ENCODE results near the gene SYT17.

Gene SYT17

GRCh38 chr16:19126300-19126699, 41.7 kb upstream of the SYT17 start:
- TF ChIP-seq ZFP3 (CRISPR knock-in tag; IDR thresholded peaks at IDR 0.05), result no peak
- no peak for TF ChIP-seq ARNTL (CRISPR knock-in tag; IDR thresholded peaks at IDR 0.05; ENCODE audit: borderline replicate concordance, low read depth)
- TF ChIP-seq ZFP30 (CRISPR knock-in tag; IDR thresholded peaks at IDR 0.05), result no peak
- TF ChIP-seq PPARA (CRISPR knock-in tag; IDR thresholded peaks at IDR 0.05; ENCODE audit: borderline replicate concordance), result no peak
- no peak for ATAC-seq

DNA sequence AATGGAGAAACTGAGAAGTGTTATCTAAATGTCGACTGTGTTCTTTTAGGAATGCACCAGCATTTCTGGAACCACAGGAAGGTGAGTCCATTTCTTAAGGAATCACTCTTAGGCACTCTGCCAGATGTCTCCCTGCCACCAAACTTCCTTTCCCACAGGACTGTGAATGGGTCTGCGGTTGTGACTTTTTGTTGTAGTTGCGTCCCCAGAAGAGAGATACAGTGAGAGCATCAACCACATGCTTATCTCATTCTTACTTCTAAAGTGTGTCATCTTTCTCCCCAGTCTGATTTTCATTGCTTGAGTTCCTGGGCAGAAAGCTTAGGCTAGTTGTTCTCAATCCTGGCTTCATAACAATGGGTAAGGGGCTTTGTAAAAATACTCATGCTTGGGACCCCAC, 40.8 kb upstream of the SYT17 start:
- ATAC-seq, result no peak
- TF ChIP-seq ZC3H10 (CRISPR knock-in tag; IDR thresholded peaks at IDR 0.05) (no peak), RARB (CRISPR knock-in tag; IDR thresholded peaks at IDR 0.05) (no peak), ESRRG (CRISPR knock-in tag; IDR thresholded peaks at IDR 0.05) (no peak), SNAI2 (CRISPR knock-in tag; IDR thresholded peaks at IDR 0.05) (no peak), ZNF8 (CRISPR knock-in tag; IDR thresholded peaks at IDR 0.05) (no peak), TCF4 (CRISPR knock-in tag; IDR thresholded peaks at IDR 0.05; ENCODE audit: borderline replicate concordance) (no peak), BACH2 (CRISPR knock-in tag; IDR thresholded peaks at IDR 0.05; ENCODE audit: borderline replicate concordance) (no peak), ZNF70 (CRISPR knock-in tag; IDR thresholded peaks at IDR 0.05) (no peak), ZFP30 (CRISPR knock-in tag; IDR thresholded peaks at IDR 0.05) (no peak), TSHZ2 (CRISPR knock-in tag; IDR thresholded peaks at IDR 0.05) (no peak), ZNF565 (CRISPR knock-in tag; conservative IDR thresholded peaks at IDR 0.05; ENCODE audit: low read depth) (no peak), CSRNP3 (CRISPR knock-in tag; IDR thresholded peaks at IDR 0.05) (no peak), GLIS3 (CRISPR knock-in tag; IDR thresholded peaks at IDR 0.05) (no peak), CSDC2 (CRISPR knock-in tag; IDR thresholded peaks at IDR 0.05) (no peak), ZFP3 (CRISPR knock-in tag; IDR thresholded peaks at IDR 0.05) (no peak), CREB5 (CRISPR knock-in tag; IDR thresholded peaks at IDR 0.05; ENCODE audit: low read depth) (no peak), ARNTL (CRISPR knock-in tag; IDR thresholded peaks at IDR 0.05; ENCODE audit: borderline replicate concordance, low read depth) (no peak), PPARA (CRISPR knock-in tag; IDR thresholded peaks at IDR 0.05; ENCODE audit: borderline replicate concordance) (no peak), PATZ1 (CRISPR knock-in tag; IDR thresholded peaks at IDR 0.05; ENCODE audit: borderline replicate concordance) (no peak)
- TF ChIP-seq, protein P1, sequence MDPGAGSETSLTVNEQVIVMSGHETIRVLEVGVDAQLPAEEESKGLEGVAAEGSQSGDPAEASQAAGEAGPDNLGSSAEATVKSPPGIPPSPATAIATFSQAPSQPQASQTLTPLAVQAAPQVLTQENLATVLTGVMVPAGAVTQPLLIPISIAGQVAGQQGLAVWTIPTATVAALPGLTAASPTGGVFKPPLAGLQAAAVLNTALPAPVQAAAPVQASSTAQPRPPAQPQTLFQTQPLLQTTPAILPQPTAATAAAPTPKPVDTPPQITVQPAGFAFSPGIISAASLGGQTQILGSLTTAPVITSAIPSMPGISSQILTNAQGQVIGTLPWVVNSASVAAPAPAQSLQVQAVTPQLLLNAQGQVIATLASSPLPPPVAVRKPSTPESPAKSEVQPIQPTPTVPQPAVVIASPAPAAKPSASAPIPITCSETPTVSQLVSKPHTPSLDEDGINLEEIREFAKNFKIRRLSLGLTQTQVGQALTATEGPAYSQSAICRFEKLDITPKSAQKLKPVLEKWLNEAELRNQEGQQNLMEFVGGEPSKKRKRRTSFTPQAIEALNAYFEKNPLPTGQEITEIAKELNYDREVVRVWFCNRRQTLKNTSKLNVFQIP (CRISPR knock-in tag; IDR thresholded peaks at IDR 0.05; ENCODE audit: borderline replicate concordance, low read depth), result no peak

DNA sequence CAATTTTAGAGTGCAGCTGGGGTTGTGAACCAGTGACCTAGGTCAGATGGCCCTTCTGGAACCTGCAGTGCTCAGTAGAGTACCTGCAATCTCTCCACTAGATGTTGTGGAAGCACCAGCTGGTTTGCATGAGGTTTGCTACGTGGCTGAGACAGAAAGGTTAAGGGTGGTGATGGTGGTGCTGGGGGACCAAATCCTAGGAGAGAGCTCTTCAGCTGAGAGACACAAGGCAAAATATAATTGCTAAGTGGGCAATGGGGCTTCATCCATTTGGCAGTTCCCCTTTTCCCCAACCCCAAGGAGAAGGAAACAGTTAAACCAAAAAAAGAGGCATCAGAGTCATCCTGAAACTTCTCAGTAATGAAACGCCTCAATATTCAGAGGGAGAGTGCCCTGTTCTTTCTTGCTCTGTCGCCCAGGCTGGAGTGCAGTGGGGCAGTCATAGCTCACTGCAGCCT, 40.3 kb upstream of the SYT17 start:
- TF ChIP-seq GLIS3 (CRISPR knock-in tag; IDR thresholded peaks at IDR 0.05) (no peak), SNAI2 (CRISPR knock-in tag; IDR thresholded peaks at IDR 0.05) (no peak), PATZ1 (CRISPR knock-in tag; IDR thresholded peaks at IDR 0.05; ENCODE audit: borderline replicate concordance) (no peak), ISL1 (CRISPR knock-in tag; IDR thresholded peaks at IDR 0.05) (no peak), CSDC2 (CRISPR knock-in tag; IDR thresholded peaks at IDR 0.05) (no peak), ARNTL (CRISPR knock-in tag; IDR thresholded peaks at IDR 0.05; ENCODE audit: borderline replicate concordance, low read depth) (no peak), CSRNP3 (CRISPR knock-in tag; IDR thresholded peaks at IDR 0.05) (no peak), TOX (CRISPR knock-in tag; IDR thresholded peaks at IDR 0.05; ENCODE audit: borderline replicate concordance) (no peak), ZFP30 (CRISPR knock-in tag; IDR thresholded peaks at IDR 0.05) (no peak), ESRRG (CRISPR knock-in tag; IDR thresholded peaks at IDR 0.05) (no peak)
- TF ChIP-seq, protein P1 (CRISPR knock-in tag; IDR thresholded peaks at IDR 0.05; ENCODE audit: borderline replicate concordance, low read depth), result no peak
- ATAC-seq, result no peak
